Tibial artery (tissue), 4 donors: ENCODE data around the gene KAZN.

Experiments used
- DNase-seq, 2 donors: peaks; one replicate each; pipeline ENCODE4 v3.0.0-alpha.2; 2019
- H3K27ac ChIP-seq, 2 donors: fragments of 200-600 bp; sonication (generic) in 1 of 2; 1 replicate in 1 of 2; 2 replicates in 1 of 2; pipeline ENCODE4 v1.5.1; 2018 to 2019; ENCODE audit warnings: mild to moderate bottlenecking in 1 of 2
- H3K27me3 ChIP-seq, 2 donors: fragments of 200-600 bp; sonication (generic) in 1 of 2; one replicate each; pipeline versions ENCODE4 v1.5.1 to v1.6.0; 2016 to 2019
- H3K36me3 ChIP-seq, 3 donors: fragments of 200-600 bp; sonication (generic) in 2 of 3; one replicate each; pipeline ENCODE4 v1.5.1; 2016 to 2019; ENCODE audit warnings: mild to moderate bottlenecking in 2 of 3
- H3K4me1 ChIP-seq, 4 donors: fragments of 200-600 bp; sonication (generic) in 2 of 4; 1 replicate in 3 of 4; 2 replicates in 1 of 4; pipeline ENCODE4 v1.5.1; 2016 to 2019
- H3K4me3 ChIP-seq, 2 donors: fragments of 200-600 bp; sonication (generic) in 1 of 2; 1 replicate in 1 of 2; 2 replicates in 1 of 2; pipeline ENCODE4 v1.5.1; 2018 to 2019; ENCODE audit warnings: mild to moderate bottlenecking in 2 of 2
- H3K9me3 ChIP-seq, 3 donors: fragments of 200-600 bp; sonication (generic) in 1 of 3; one replicate each; pipeline ENCODE4 v1.5.1; 2016 to 2019
- intact Hi-C: fragments of 100-400 bp; cut with DNase I; formaldehyde crosslinking; loops from one replicate; pipeline ENCODE4 v1.15.0; 2023; ENCODE audit warnings: low total_unique reads
- TF ChIP-seq, protein P1 (sequence below), 2 experiments: fragments of 200-600 bp in 1 of 2; fragments of 450-650 bp in 1 of 2; IDR thresholded peaks; one replicate each; pipeline ENCODE4 v1.5.1; 2017 to 2019; ENCODE audit warnings: antibody characterized with exemption in 2 of 2, mild to moderate bottlenecking in 1 of 2, moderate library complexity in 1 of 2

The KAZN gene

DNA sequence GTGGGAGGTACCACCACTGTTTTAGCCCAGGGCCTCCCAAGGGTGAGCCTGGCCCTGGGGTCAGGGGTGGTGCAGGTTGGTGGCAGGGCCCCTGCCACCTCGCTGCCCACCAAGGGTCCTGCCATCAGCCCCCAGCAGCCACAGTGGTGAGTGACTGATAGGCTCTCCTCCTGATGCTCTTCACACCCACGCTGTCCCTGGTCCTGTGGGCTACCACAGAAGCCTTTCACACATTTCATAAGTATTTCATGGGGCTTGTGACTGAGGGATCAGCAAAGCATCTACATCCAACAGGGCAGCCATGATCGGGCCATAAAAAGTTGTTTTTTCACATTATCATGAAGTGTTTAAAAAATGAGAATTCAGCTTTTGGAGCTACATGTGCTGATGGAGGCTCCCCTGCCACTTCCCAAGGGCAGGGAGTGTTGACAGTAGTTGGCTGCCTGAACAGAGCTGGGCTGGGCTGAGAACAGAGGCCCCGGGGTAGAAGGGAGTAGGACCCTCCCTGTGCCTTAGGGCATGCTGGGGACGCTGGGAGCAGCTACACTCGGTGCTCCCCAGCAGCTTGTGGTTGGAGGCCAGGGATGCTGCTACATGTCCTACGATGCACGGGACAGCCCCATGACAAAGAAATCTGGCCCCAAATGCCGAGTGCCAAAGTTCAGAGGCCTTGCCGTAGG, 482.0 kb downstream of the KAZN start:
- Histone ChIP-seq H3K9me3 (no peaks in the 10 kb centered on the region), H3K27ac (no peak overlapping the region), H3K27me3 (no peaks in the 10 kb centered on the region), H3K4me3 (no peak overlapping the region), H3K36me3 (no peaks in the 10 kb centered on the region), H3K4me1 (peaks cover 0 to 10% (median 4%) of the 10 kb centered on the region in 4 donors)
- intact Hi-C loops, result no loop called here
- no peak for DNase-seq
- TF ChIP-seq, protein P1, sequence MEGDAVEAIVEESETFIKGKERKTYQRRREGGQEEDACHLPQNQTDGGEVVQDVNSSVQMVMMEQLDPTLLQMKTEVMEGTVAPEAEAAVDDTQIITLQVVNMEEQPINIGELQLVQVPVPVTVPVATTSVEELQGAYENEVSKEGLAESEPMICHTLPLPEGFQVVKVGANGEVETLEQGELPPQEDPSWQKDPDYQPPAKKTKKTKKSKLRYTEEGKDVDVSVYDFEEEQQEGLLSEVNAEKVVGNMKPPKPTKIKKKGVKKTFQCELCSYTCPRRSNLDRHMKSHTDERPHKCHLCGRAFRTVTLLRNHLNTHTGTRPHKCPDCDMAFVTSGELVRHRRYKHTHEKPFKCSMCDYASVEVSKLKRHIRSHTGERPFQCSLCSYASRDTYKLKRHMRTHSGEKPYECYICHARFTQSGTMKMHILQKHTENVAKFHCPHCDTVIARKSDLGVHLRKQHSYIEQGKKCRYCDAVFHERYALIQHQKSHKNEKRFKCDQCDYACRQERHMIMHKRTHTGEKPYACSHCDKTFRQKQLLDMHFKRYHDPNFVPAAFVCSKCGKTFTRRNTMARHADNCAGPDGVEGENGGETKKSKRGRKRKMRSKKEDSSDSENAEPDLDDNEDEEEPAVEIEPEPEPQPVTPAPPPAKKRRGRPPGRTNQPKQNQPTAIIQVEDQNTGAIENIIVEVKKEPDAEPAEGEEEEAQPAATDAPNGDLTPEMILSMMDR (IDR thresholded peaks at IDR 0.05), result no peak

DNA sequence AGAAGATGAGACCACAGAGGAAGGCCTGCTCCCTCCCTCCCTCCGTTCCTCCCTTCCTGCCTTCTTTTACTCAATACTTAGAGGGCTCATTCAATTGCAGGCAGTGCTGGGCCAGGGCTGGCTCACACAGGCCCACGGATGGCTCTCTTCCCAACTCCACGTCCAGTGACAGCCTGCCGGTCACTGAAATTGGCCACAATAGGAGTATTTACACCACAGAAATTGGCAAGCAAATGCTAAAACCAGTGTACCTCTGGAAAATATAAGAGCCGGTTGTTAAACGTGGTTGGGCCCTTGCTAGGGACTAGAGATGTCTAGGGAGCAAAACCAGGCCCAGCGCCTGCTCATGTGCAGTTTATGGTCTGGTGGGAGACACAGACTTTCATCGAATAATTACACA, 482.6 kb downstream of the KAZN start:
- Histone ChIP-seq H3K27ac (no peak overlapping the region), H3K4me1 (peaks cover 0 to 4% (median 2%) of the 10 kb centered on the region in 4 donors), H3K9me3 (no peaks in the 10 kb centered on the region), H3K36me3 (no peaks in the 10 kb centered on the region), H3K4me3 (no peak overlapping the region), H3K27me3 (no peaks in the 10 kb centered on the region)
- peak in 1 of 2 donors; percentile 43 for DNase-seq
- intact Hi-C loops, result no loop called here
- TF ChIP-seq, protein P1 (IDR thresholded peaks at IDR 0.05), result no peak

DNA sequence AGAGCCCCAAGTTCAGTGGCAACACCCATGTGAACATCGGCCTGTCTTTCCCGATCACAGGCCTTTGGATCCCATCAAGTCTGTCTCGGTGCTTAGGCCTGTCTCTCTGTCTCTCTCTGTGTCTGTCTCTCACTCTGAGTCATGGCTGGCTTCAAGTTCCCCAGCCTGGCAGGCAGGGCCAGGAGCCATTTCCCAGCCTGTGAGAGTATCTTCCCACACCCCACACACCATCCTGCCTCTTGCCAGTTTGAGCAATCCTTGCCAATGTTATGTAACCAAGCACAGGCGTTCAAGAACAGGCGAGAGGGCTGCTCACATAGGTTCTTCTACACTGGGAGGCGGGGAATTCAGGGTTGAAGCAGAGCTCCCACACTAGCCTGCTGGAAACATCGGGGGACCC, 485.1 kb downstream of the KAZN start:
- TF ChIP-seq, protein P1 (IDR thresholded peaks at IDR 0.05), result no peak
- Histone ChIP-seq H3K4me1 (peaks cover 0 to 8% (median 3%) of the 10 kb centered on the region in 4 donors), H3K27me3 (no peaks in the 10 kb centered on the region), H3K9me3 (no peaks in the 10 kb centered on the region), H3K36me3 (no peaks in the 10 kb centered on the region), H3K4me3 (no peak overlapping the region), H3K27ac (no peak overlapping the region)
- no peak for DNase-seq
- intact Hi-C loops, result no loop called here

DNA sequence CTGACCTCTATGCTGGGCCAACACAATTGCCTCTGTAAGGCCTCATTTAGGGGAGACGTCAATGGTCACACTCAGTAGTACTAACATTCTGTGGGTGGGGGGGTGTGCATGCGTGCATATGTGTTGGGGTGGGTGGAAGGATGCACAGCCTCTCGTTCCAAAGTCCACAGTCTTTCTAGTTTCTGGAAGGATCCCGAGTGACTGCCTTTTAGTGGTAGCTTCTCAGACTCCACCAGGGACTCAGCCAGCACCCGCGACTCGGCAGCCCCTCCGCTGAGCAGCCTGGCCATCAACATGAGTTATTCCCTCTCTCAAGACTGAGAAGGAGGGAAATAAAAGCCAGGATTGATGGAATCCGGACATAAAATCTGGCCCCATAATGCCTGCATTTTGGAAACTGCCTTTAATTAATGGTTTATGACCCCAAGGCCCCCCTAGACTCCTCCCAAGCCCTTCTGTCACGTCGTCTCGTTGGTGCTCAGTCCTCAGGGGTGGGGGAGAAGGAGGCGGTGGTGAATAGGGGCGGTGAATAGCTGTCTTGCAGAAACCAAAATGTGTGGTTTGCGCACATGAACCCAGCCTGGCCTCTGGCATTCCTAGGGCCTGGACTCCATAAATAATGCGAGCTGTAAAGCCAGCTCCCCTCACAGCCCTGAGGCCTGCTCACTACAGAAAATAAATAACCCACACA, 489.9 kb downstream of the KAZN start:
- Histone ChIP-seq H3K4me1 (peaks cover 0 to 27% (median 17%) of the 10 kb centered on the region in 4 donors), H3K4me3 (no peak overlapping the region), H3K36me3 (no peaks in the 10 kb centered on the region), H3K27me3 (no peaks in the 10 kb centered on the region), H3K27ac (peak overlapping the region; percentile 65 to 68), H3K9me3 (no peaks in the 10 kb centered on the region)
- TF ChIP-seq, protein P1 (IDR thresholded peaks at IDR 0.05), result no peak
- no peak for DNase-seq
- intact Hi-C loops, result no loop called here

DNA sequence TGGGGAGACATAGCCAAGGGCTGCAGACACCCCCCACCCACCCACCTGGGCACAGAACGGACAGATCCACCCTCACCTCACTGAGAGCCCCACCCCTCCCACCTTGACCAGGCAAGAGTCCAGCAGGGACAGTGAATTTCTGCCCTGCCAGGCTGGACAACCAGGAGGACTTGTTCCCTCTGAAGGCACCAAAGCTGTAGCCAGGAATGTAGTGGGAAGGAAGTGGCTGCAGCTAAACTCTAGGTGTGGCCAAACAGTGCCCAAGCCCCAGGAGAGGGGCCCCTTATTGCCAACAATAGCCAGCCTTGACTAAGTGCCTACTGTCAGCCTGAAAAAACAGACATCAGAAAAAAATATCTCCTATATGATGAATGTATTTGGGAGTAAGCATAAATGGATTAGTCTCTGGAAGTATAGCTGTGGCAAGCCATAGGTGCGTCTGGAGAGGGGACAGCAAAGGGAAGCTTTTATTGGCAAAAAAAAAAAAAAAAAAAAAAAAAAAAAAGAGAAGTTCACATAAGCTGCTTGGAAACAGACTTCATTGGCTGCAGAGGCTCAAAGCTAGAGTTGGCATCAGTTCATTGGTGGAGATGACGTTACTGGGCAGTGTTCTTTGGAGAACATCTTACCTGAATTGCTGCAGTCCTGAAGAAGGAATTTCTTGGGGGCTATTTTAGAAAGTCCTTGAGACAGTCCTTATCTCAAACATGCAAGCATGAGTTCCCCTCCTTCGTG, 490.9 kb downstream of the KAZN start:
- no peaks in the 10 kb centered on the region for H3K27me3 ChIP-seq
- no peaks in the 10 kb centered on the region for H3K9me3 ChIP-seq
- H3K27ac ChIP-seq, result peak overlapping the region; percentile 65 to 68
- intact Hi-C loops, result no loop called here
- no peak for DNase-seq
- H3K4me3 ChIP-seq, result no peak overlapping the region
- H3K4me1 ChIP-seq, result peaks cover 0 to 27% (median 17%) of the 10 kb centered on the region in 4 donors
- H3K36me3 ChIP-seq, result no peaks in the 10 kb centered on the region
- TF ChIP-seq, protein P1 (IDR thresholded peaks at IDR 0.05), result no peak
